ENCODE results near the gene PAK6.

GRCh38 chr15:40298216-40298935 is 59.5 kb downstream of the PAK6 start:
- TF ChIP-seq NPAS2 (CRISPR knock-in tag; IDR thresholded peaks at IDR 0.05; ENCODE audit: borderline replicate concordance) (no peak), HEYL (CRISPR knock-in tag; IDR thresholded peaks at IDR 0.05) (no peak), CTCF (IDR thresholded peaks at IDR 0.05) (no peak), CBX8 (IDR thresholded peaks at IDR 0.05) (no peak), MYC (IDR thresholded peaks at IDR 0.05; ENCODE audit: borderline replicate concordance, low read length) (no peak), MAX (IDR thresholded peaks at IDR 0.05) (no peak), KDM1A (IDR thresholded peaks at IDR 0.05; ENCODE audit: low read depth) (no peak), POLR2A (IDR thresholded peaks at IDR 0.05; ENCODE audit: low read length) (no peak)
